Measurements from ENCODE around the gene MYO18B.

Gene MYO18B

GRCh38 chr22:25816522-25817059 lies 74.6 kb downstream of the MYO18B start:
- H3K27ac ChIP-seq (ENCODE audit: low read depth, low read length), result no peak overlapping the region
- H4K20me1 ChIP-seq (ENCODE audit: low read depth, low read length), result no peaks in the 10 kb centered on the region
- H3K9ac ChIP-seq (ENCODE audit: low read length), result no peak overlapping the region
- no peak overlapping the region for H3K4me2 ChIP-seq (ENCODE audit: low read depth, low read length, poor library complexity, severe bottlenecking)
- H3K27me3 ChIP-seq (ENCODE audit: low read length), result no peaks in the 10 kb centered on the region
- H3K9me3 ChIP-seq (ENCODE audit: insufficient read depth, low read length), result no peaks in the 10 kb centered on the region
- TF ChIP-seq CTCF (IDR thresholded peaks at IDR 0.05; ENCODE audit: insufficient read depth, low read length, poor library complexity, severe bottlenecking), result no peak
- no peak for TF ChIP-seq EZH2phosphoT487 (conservative IDR thresholded peaks at IDR 0.05; ENCODE audit: low read length)
- H3K36me3 ChIP-seq (ENCODE audit: low read length), result no peaks in the 10 kb centered on the region
- no peak overlapping the region for H3K4me3 ChIP-seq (ENCODE audit: insufficient read depth, low read length, poor library complexity, severe bottlenecking)
- H2AFZ ChIP-seq (ENCODE audit: low read depth, low read length, severe bottlenecking), result no peak overlapping the region
- no peaks in the 10 kb centered on the region for H3K9me2 ChIP-seq (replicated peaks; ENCODE audit: insufficient read depth, low read length)
- no peaks in the 10 kb centered on the region for H3K79me2 ChIP-seq (ENCODE audit: insufficient read depth, low read length)
- no peaks in the 10 kb centered on the region for H3F3A ChIP-seq (ENCODE audit: insufficient read depth)

- H3K4me3 ChIP-seq (ENCODE audit: insufficient read depth, low read length, poor library complexity, severe bottlenecking), result no peak overlapping the region
- H3K27me3 ChIP-seq (ENCODE audit: low read length), result no peaks in the 10 kb centered on the region
- no peaks in the 10 kb centered on the region for H3K36me3 ChIP-seq (ENCODE audit: low read length)
- no peak overlapping the region for H2AFZ ChIP-seq (ENCODE audit: low read depth, low read length, severe bottlenecking)
- no peak overlapping the region for H3K4me2 ChIP-seq (ENCODE audit: low read depth, low read length, poor library complexity, severe bottlenecking)
- no peak overlapping the region for H3K27ac ChIP-seq (ENCODE audit: low read depth, low read length)
- no peaks in the 10 kb centered on the region for H3F3A ChIP-seq (ENCODE audit: insufficient read depth)
- no peak overlapping the region for H3K9ac ChIP-seq (ENCODE audit: low read length)
- H3K9me2 ChIP-seq (replicated peaks; ENCODE audit: insufficient read depth, low read length), result no peaks in the 10 kb centered on the region
- TF ChIP-seq CTCF (IDR thresholded peaks at IDR 0.05; ENCODE audit: insufficient read depth, low read length, poor library complexity, severe bottlenecking) (no peak), EZH2phosphoT487 (conservative IDR thresholded peaks at IDR 0.05; ENCODE audit: low read length) (no peak)
- H4K20me1 ChIP-seq (ENCODE audit: low read depth, low read length), result no peaks in the 10 kb centered on the region
- H3K79me2 ChIP-seq (ENCODE audit: insufficient read depth, low read length), result no peaks in the 10 kb centered on the region
- H3K9me3 ChIP-seq (ENCODE audit: insufficient read depth, low read length), result no peaks in the 10 kb centered on the region
Measured at GRCh38 chr22:25817092-25817943, 75.3 kb downstream of the MYO18B start.

- H2AFZ ChIP-seq (ENCODE audit: low read depth, low read length, severe bottlenecking), result no peak overlapping the region
- TF ChIP-seq EZH2phosphoT487 (conservative IDR thresholded peaks at IDR 0.05; ENCODE audit: low read length) (no peak), CTCF (IDR thresholded peaks at IDR 0.05; ENCODE audit: insufficient read depth, low read length, poor library complexity, severe bottlenecking) (no peak)
Measured at GRCh38 chr22:25818541-25818940, 76.6 kb downstream of the MYO18B start.

More at GRCh38 chr22:25818541-25818940, 76.6 kb downstream of the MYO18B start:
- no peak overlapping the region for H3K4me3 ChIP-seq (ENCODE audit: insufficient read depth, low read length, poor library complexity, severe bottlenecking)
- H3K27me3 ChIP-seq (ENCODE audit: low read length), result no peaks in the 10 kb centered on the region
- H3K36me3 ChIP-seq (ENCODE audit: low read length), result no peaks in the 10 kb centered on the region
- no peaks in the 10 kb centered on the region for H3K9me3 ChIP-seq (ENCODE audit: insufficient read depth, low read length)
- no peak overlapping the region for H3K9ac ChIP-seq (ENCODE audit: low read length)
- H3K79me2 ChIP-seq (ENCODE audit: insufficient read depth, low read length), result no peaks in the 10 kb centered on the region
- H4K20me1 ChIP-seq (ENCODE audit: low read depth, low read length), result no peaks in the 10 kb centered on the region
- no peaks in the 10 kb centered on the region for H3K9me2 ChIP-seq (replicated peaks; ENCODE audit: insufficient read depth, low read length)
- H3K4me2 ChIP-seq (ENCODE audit: low read depth, low read length, poor library complexity, severe bottlenecking), result no peak overlapping the region
- H3F3A ChIP-seq (ENCODE audit: insufficient read depth), result no peaks in the 10 kb centered on the region
- H3K27ac ChIP-seq (ENCODE audit: low read depth, low read length), result no peak overlapping the region

Measured in SU-DHL-6 (cell line).